Measurements from ENCODE around the gene ATP9B. TPM values are rescaled to one million over a fixed set of nuclear protein-coding genes. Genes with fewer than 3 reads are reported as not detected.

Gene ATP9B
- total RNA-seq, 4 donors from 2014 or later: 26.0 to 37.4 (median 30.5) TPM

DNA sequence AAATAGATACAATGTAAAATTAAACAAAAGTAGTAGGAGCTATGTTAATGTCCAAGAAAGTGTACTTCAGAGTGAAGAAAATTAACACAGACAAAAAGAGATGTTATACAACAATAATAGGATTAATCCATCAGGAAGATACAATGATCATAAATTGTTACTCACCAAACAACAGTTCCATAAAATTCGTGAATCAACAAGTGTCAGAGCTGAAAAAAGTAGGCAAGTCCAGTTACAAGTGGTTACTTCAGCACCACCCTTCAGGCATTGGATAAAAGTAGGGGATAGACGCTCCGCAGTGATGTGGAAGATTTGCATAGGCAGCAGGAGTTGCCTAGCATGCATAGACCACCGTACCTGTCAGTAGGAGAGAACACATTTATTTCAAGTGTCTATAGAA is 77.8 kb downstream of the ATP9B start:
- no peak for TF ChIP-seq POLR2AphosphoS5 (IDR thresholded peaks at IDR 0.05)
- TF ChIP-seq, protein P1, sequence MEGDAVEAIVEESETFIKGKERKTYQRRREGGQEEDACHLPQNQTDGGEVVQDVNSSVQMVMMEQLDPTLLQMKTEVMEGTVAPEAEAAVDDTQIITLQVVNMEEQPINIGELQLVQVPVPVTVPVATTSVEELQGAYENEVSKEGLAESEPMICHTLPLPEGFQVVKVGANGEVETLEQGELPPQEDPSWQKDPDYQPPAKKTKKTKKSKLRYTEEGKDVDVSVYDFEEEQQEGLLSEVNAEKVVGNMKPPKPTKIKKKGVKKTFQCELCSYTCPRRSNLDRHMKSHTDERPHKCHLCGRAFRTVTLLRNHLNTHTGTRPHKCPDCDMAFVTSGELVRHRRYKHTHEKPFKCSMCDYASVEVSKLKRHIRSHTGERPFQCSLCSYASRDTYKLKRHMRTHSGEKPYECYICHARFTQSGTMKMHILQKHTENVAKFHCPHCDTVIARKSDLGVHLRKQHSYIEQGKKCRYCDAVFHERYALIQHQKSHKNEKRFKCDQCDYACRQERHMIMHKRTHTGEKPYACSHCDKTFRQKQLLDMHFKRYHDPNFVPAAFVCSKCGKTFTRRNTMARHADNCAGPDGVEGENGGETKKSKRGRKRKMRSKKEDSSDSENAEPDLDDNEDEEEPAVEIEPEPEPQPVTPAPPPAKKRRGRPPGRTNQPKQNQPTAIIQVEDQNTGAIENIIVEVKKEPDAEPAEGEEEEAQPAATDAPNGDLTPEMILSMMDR (IDR thresholded peaks at IDR 0.05): no peak
- no peak for TF ChIP-seq POLR2A (IDR thresholded peaks at IDR 0.05; ENCODE audit: low read depth)
- no peak for TF ChIP-seq EP300 (IDR thresholded peaks at IDR 0.05)
- Histone ChIP-seq H3K27ac (replicated peaks in 1 of 4) (no peak overlapping the region), H3K4me3 (no peak overlapping the region), H3K9me3 (no peaks in the 10 kb centered on the region), H3K36me3 (peaks cover 0 to 16% (median 5%) of the 10 kb centered on the region in 4 donors), H3K4me1 (no peaks in the 10 kb centered on the region), H3K27me3 (no peaks in the 10 kb centered on the region)
- DNase-seq (ENCODE audit: extremely low spot score): no peak
- intact Hi-C loops (cut with DNase I): no loop called here
- 92% methylated on average over 4 of the region's 4 CpGs for whole genome bisulfite sequencing

DNA sequence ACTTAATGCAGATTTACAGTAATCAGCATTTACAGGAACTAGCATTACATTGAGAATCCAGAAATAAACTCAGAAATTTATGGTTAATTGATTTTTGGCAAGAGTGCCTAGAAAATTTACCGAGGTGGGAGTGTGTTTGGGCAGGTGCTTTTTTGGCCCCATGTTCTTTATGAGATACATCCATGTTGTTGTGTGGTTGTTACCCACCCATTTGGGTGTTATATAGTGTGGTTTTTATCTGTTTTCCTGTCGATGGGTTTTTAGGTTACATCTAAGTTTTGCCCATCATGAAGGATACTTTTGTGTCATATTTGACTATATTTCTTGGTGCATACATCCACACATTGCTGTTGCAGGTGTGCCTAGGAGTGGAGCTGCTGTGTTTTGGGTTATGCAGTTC is 82.0 kb downstream of the ATP9B start:
- DNase-seq (ENCODE audit: extremely low spot score): no peak
- no peak for TF ChIP-seq POLR2AphosphoS5 (IDR thresholded peaks at IDR 0.05)
- TF ChIP-seq EP300 (IDR thresholded peaks at IDR 0.05): no peak
- TF ChIP-seq POLR2A (IDR thresholded peaks at IDR 0.05; ENCODE audit: low read depth): no peak
- TF ChIP-seq, protein P1 (IDR thresholded peaks at IDR 0.05): no peak
- no peaks in the 10 kb centered on the region for H3K4me1 ChIP-seq
- no peaks in the 10 kb centered on the region for H3K9me3 ChIP-seq
- intact Hi-C loops (cut with DNase I): no loop called here
- no peak overlapping the region for H3K4me3 ChIP-seq
- H3K36me3 ChIP-seq: peaks cover 0 to 26% (median 2%) of the 10 kb centered on the region in 4 donors
- H3K27ac ChIP-seq (replicated peaks in 1 of 4): no peak overlapping the region
- no peaks in the 10 kb centered on the region for H3K27me3 ChIP-seq
- WGBS: 100% methylated on average over 2 of the region's 2 CpGs

DNA sequence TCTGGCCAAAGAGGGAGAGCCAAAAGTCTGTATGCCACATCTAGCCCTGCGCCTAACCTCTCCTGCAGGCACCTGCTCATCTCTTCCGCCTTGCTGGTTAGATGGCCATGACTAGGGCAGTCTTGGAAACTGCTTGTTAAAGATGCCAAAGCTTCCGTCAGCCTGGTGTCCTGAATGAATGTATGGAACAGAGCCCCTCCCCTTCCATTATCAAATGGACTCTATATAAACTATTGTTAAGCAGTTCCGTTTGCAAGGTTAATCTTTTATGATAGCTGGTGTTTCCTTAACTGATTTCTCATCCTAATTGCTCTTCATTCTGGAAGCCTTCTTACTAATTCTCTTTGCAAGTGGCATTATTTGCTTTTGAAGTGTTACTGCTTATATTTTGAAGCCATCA is 87.1 kb downstream of the ATP9B start:
- no peaks in the 10 kb centered on the region for H3K4me1 ChIP-seq
- H3K27me3 ChIP-seq: no peaks in the 10 kb centered on the region
- no peaks in the 10 kb centered on the region for H3K9me3 ChIP-seq
- no peak for DNase-seq (ENCODE audit: extremely low spot score)
- WGBS: 97% methylated on average over 4 of the region's 4 CpGs
- intact Hi-C loops (cut with DNase I): no loop called here
- no peak overlapping the region for H3K27ac ChIP-seq (replicated peaks in 1 of 4)
- TF ChIP-seq EP300 (IDR thresholded peaks at IDR 0.05) (no peak), POLR2A (IDR thresholded peaks at IDR 0.05; ENCODE audit: low read depth) (no peak), POLR2AphosphoS5 (IDR thresholded peaks at IDR 0.05) (no peak)
- TF ChIP-seq, protein P1 (IDR thresholded peaks at IDR 0.05): no peak
- H3K36me3 ChIP-seq: peaks cover 3 to 34% (median 6%) of the 10 kb centered on the region in 4 donors
- no peak overlapping the region for H3K4me3 ChIP-seq

DNA sequence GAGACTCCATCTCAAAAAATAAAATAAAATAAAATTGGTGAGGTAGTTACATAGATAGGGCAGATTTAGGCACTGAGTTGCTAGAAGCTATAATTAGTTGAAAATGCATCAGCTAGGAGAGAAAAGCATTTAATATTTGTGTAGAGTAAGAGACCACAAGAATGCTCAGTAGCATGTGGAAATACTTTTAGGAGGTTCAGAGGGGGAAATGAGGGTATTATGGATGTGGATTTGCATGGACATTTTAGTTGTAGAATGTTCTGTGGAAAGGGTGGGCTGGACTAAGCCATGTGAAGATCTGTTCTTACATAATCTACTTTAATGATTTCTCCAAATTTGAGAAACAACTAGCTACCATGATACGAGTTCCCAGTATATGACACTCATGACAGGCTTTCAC is 95.5 kb downstream of the ATP9B start:
- peaks cover 9 to 41% (median 21%) of the 10 kb centered on the region in 4 donors for H3K36me3 ChIP-seq
- H3K27me3 ChIP-seq: no peaks in the 10 kb centered on the region
- H3K4me3 ChIP-seq: no peak overlapping the region
- H3K4me1 ChIP-seq: peaks cover 0 to 2% (median under 1%) of the 10 kb centered on the region in 4 donors
- H3K27ac ChIP-seq (replicated peaks in 1 of 4): no peak overlapping the region
- intact Hi-C loops (cut with DNase I): no loop called here
- TF ChIP-seq POLR2AphosphoS5 (IDR thresholded peaks at IDR 0.05): no peak
- TF ChIP-seq POLR2A (IDR thresholded peaks at IDR 0.05; ENCODE audit: low read depth): no peak
- TF ChIP-seq, protein P1 (IDR thresholded peaks at IDR 0.05): no peak
- no peak for TF ChIP-seq EP300 (IDR thresholded peaks at IDR 0.05)
- no peaks in the 10 kb centered on the region for H3K9me3 ChIP-seq
- no peak for DNase-seq (ENCODE audit: extremely low spot score)
- 93% methylated on average over 1 of the region's 1 CpG for WGBS

DNA sequence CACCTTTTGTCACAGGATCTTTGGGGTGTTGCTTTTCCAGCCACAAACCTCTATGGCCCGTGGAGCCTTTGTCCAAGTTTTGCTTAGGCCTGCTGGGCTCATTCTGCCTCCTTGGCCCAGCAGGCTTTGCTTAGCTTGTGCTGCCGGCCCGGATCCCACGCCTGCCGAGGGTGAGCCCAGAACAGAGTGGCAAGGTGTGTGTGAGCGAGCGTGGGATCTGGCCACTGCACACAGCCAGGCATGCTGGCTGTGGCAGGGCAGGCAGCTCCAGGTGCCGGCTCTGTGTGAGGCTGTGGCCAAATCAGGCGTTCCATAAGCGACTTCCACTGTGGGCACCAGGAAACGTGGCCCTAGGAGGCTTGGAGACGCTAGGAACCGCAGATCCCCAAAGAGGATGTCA is 97.5 kb downstream of the ATP9B start:
- no peak for DNase-seq (ENCODE audit: extremely low spot score)
- intact Hi-C loops (cut with DNase I): no loop called here
- TF ChIP-seq POLR2A (IDR thresholded peaks at IDR 0.05; ENCODE audit: low read depth) (no peak), POLR2AphosphoS5 (IDR thresholded peaks at IDR 0.05) (no peak), EP300 (IDR thresholded peaks at IDR 0.05) (no peak)
- TF ChIP-seq, protein P1 (IDR thresholded peaks at IDR 0.05): no peak
- Histone ChIP-seq H3K4me1 (peaks cover 0 to 9% (median 7%) of the 10 kb centered on the region in 4 donors), H3K9me3 (no peaks in the 10 kb centered on the region), H3K27ac (replicated peaks in 1 of 4) (no peak overlapping the region), H3K36me3 (peaks cover 9 to 38% (median 20%) of the 10 kb centered on the region in 4 donors), H3K4me3 (no peak overlapping the region), H3K27me3 (no peaks in the 10 kb centered on the region)
- 99% methylated on average over 13 of the region's 13 CpGs for WGBS
